GM18520 (cell line): Measurements from ENCODE around the gene PNMA8B.

ENCODE experiments used
- ATAC-seq: cut with Tn5 transposase; IDR thresholded peaks from one replicate; pipeline ENCODE4 v1.9.1; 2021; ENCODE audit not compliant: unreplicated experiment

Gene PNMA8B

DNA sequence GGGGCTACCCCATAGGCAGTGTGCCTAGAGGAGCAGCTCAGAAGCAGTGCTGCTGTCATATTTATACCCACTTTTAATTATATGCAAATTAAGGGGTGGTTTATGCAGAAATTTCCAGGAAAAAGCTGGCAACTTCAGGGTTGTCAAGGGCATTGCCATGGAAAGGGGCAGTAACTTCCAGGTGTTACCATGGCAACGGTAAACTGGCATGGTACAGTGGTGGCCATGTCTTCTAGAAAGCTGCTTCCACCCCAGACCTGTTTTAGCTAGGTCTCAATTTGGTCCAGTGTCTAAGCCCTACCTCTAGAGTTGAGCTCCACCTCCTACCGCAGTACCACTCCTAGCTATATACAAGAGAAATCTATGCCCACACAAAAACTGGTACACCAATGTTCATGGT, 35.6 kb downstream of the PNMA8B start:
- no peak for ATAC-seq

DNA sequence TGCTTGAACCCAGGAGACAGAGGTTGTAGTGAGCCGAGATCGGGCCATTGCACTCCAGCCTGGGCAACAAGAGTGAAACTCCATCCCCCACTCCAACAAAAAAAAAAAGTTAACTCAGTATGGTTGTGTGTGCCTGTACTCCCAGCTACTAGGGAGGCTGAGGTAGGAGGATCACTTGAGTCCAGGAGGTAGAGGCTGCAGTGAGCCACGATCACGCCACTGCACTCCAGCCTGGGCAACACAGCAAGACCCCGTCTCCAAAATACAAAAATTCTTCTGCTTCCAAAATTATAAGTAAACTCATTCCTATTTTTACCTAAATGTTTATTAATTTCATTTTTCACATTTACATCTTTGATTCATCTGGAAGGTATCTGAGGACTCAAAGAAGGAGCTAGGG, 38.7 kb downstream of the PNMA8B start:
- no peak for ATAC-seq

DNA sequence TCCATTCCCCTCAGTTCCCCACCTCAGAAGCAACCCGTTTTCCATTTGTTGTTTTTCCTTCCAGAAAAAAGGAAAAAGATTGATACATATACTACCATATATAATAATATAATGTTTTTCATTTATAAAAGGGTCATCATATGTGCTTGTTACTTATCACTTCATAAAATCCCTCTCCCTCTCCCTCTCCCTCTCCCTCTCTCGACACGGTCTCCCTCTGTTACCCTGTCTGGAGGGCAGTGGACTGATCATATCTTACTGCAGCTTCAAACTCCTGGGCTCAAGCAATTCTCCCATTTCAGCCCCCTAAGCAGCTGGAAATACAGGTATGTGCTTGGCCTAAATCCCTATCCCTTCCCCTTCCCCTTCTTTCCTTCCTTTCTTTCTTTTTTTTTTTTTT, 41.4 kb downstream of the PNMA8B start:
- ATAC-seq = no peak

DNA sequence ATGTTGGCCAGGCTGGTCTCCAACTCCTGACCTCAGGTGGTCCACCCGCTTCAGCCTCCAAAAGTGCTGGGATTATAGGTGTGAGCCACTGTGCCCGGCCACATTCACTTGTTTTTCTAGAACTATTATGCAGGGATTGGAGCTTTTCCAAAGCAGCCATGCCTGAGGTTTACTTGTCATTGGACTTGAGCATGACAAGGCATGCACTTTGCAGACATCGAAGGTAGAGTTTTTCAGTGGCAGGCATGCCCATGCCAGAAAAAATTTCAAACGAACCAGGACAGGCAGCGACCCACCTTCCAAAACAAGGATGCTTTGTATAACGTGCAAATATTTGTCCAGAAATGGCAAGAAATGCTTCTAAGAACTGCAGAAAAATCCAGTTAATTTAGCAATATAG, 42.0 kb downstream of the PNMA8B start:
- no peak for ATAC-seq

DNA sequence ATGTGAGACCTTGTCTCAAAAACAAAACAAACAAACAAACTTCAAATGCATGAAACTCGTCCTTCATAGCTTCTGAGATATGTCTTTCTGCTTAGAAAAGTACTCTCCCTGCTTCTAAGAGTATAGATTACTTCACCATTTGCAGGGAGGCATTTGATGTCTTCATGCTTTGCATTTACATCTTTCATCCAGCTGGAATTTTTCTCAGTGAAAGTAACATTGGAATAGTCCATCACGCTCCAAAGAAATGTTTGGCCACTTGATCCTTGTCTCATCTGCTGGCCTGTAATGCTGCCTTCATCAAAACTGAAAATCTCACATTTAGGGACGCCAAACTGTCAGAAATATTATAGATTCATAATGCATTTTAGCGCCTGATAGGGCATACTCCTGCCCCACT, 43.5 kb downstream of the PNMA8B start:
- no peak for ATAC-seq

DNA sequence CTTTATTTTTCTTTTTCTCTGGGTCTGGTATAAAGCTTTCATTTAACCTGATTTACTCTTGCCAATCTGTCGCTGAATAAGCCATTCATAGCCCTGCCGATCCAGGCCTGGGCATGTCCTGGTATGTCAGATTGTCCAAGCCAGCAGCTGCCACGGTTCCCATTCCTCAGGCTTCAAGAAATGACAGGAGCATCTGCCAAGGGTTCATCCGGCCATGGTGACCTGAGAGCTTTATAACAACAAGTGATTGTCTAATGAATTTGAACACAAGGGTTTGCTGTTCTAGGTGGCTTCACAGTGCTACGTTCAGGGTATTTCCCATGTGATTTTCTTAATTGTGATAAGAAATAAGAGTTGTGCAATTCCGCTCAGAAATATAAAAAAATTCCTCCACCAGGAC, 44.3 kb downstream of the PNMA8B start:
- ATAC-seq = no peak

DNA sequence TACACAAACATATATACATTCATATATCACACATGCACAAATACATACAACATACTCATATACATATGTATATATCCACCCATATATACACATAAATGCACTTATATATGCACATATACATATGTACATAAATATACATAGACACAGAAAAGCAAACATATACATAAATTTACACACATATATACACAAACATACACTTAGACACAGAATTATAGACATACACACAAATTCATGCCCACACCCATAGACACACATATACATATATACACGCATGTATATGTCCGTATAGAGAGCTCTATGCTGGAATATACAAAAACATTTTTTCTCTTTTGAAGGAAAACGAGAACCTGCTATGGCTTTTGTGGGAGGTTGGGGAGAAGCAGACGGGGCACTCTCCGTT, 44.9 kb downstream of the PNMA8B start:
- no peak for ATAC-seq

DNA sequence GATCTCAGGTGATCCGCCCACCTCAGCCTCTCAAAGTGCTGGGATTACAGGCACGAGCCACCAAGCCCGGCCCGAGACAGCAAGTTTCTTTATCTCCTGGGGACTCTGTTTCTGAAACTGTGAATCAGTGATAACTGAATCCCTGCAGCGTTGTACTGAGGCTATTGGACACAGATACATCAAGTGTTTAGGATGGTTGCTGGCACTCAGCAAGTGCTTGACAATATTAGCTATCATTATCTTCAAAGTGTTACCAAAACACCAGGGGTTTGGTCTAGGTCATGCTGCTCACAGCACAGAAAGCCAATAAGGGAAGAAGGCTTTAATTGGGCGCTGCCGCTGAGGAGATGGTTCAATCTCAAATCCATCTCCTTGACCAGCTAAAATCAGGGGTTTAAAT, 46.4 kb downstream of the PNMA8B start:
- no peak for ATAC-seq

DNA sequence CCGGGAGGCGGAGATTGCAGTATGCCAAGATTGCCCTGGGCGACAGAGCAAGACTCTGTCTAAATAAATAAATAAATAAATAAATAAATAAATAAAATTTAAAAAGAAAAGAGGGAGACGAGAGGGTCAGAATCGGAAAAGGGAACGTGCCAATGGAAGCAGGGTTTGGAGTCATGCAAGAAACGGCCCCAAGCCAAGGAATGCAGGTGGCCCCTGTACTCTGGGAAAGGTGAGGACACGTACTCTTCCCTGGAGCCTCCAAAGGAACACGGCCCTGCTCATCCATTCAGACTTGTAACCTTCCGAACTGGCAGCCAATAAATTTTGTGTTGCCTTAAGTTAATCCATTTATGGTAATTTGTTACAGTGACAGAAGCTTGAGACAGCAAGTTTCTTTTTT, 47.1 kb downstream of the PNMA8B start:
- no peak for ATAC-seq

DNA sequence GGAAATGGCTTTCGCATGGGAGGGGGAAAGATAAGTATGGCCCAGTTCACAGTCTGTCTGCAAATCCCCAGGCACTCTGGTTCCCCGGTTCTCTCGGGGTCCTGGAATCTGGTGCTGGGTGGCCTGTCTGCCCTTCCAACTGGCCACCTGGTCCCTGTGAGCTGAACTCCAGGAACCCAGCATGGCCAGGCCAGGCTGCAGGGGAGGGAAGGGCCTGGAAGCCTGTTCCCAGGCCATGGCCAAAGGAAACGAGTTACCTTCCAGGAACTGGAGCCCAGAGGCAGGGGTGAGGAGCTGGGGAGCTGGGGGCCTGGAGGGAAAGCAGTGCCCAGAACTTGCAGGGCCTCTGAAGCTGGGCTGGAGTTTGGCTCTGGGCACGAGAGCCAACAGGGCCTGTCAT, 47.8 kb downstream of the PNMA8B start:
- ATAC-seq = no peak

DNA sequence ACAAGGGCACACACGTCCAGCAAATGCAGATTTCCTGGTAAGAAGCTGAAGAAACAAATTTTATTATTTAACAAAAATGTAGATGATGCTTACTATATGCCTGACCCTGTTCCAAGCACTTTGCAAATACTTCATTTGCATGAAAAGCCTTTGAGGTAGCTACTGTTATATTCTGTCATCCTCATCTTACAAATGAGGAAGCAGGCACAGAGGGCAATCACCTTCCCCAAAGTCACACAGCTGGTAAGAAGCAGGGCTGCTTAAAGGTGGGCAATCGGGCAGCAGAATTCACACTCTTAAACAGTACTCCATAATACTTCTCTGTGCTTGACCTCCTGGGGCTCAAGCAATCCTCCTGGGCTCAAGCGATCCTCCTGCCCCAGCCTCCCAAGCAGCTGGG, 48.7 kb downstream of the PNMA8B start:
- ATAC-seq = no peak

DNA sequence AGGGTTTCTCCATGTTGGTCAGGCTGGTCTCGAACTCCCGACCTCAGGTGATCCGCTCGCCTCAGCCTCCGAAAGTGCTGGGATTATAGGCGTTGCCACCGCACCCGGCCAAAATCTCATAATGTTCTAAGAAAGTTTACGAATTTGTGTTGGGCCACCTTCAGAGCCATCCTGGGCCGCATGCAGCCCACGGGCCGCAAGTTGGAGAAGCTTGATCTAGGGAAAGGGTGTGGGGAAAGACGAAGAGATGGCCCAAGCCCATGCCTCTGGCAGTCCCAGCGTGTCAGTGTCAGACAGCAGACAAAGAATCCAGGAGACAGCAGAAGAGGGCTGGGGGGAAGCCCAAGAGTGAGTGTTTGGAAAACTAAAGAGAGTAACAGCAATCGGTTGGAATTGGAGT, 49.6 kb downstream of the PNMA8B start:
- no peak for ATAC-seq

DNA sequence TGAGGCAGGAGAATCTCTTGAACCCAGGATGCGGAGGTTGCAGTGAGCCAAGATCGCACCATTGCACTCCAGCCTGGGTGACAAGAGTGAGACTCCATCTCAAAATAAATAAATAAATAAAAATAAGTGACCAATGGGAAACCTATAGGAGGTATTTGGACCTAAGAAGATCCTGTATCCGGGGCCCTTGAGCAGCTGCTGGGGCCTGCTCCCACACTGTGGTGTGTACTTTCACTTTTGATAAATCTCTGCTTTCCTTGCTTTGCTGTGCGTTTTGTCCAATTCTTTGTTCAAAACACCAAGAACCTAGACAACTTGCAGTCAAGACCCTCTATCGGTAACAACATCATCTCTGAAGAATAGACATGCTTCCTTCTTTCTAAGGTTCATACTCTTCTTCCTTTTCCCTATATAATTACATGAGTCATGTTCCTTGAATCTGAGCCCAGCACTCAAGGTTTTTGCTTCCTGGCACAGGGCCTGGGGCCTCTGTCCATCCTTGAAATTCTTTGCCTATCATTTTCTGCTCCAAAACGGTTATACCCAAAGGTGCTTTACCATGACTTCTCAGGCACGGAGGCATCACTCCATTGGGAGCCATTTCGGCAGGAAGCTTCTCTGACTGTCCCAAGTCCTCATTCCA, 52.7 kb downstream of the PNMA8B start:
- no peak for ATAC-seq

DNA sequence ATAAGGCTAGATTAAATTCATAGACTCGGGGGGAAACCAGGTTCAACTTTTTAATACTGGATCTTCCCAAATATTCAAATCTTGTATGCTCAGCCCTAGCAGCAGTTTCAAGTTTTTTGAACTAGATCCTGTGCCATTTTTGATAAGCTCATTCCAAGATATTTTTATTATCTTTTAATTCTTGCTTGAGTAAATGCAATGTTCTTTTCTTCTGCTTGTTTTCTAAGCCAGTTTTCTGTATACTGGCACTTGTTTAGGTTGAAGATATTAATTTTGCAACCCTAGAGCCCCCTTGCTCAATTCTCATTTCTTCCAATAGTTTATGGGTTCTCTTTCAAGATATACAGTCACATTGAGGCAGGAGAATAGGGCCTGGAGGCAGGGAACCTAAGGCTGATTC, 53.8 kb downstream of the PNMA8B start:
- no peak for ATAC-seq
